Neural cell (in vitro differentiated cells): ENCODE results near the gene KREMEN2. TPM values are rescaled to one million over a fixed set of nuclear protein-coding genes. Genes with fewer than 3 reads are reported as not detected.

Experiments used
- H2AFZ ChIP-seq: fragments of 200-600, 300-800 bp; sonication (generic), shearing (Covaris generic); 2 replicates; pipeline ENCODE4 v1.6.0; 2014; ENCODE audit warnings: low read depth, mild to moderate bottlenecking, antibody characterized with exemption, low read length, moderate library complexity
- H3F3A ChIP-seq: fragments of 200-600 bp; shearing (Covaris generic); 2 replicates; pipeline ENCODE4 v1.6.1; 2016; ENCODE audit warnings: mild to moderate bottlenecking, moderate library complexity, mixed read lengths, antibody characterized with exemption, low read length; ENCODE audit not compliant: insufficient read depth, poor library complexity, severe bottlenecking
- H3K27ac ChIP-seq: fragments of 200-600, 300-800 bp; sonication (generic), shearing (Covaris generic); 2 replicates; pipeline ENCODE4 v1.5.1; 2014; ENCODE audit warnings: mild to moderate bottlenecking, low read length, moderate library complexity
- H3K27me3 ChIP-seq: fragments of 300-800, 200-600 bp; sonication (generic), shearing (Covaris generic); 2 replicates; pipeline ENCODE4 v1.6.0; 2014; ENCODE audit warnings: mild to moderate bottlenecking, low read depth, low read length, moderate library complexity; ENCODE audit not compliant: insufficient read depth
- H3K36me3 ChIP-seq: fragments of 300-800, 200-600 bp; sonication (generic), shearing (Covaris generic); 2 replicates; pipeline ENCODE4 v1.5.1; 2014; ENCODE audit warnings: mild to moderate bottlenecking, antibody characterized with exemption, low read length, moderate library complexity; ENCODE audit not compliant: insufficient read depth
- H3K4me2 ChIP-seq: fragments of 300-800, 200-600 bp; sonication (generic), shearing (Covaris generic); 2 replicates; pipeline ENCODE4 v1.6.0; 2014; ENCODE audit warnings: mild to moderate bottlenecking, low read length
- H3K4me3 ChIP-seq: fragments of 300-800, 200-600 bp; sonication (generic), shearing (Covaris generic); 2 replicates; pipeline ENCODE4 v1.5.1; 2014; ENCODE audit warnings: mild to moderate bottlenecking, low read length, moderate library complexity
- H3K79me2 ChIP-seq: fragments of 200-600 bp; shearing (Covaris generic); replicated peaks from 2 replicates; pipeline ENCODE4 v1.6.0; 2014; ENCODE audit warnings: mild to moderate bottlenecking, low read length, moderate library complexity; ENCODE audit not compliant: insufficient read depth
- H3K9ac ChIP-seq: fragments of 300-800, 200-600 bp; sonication (generic), shearing (Covaris generic); 2 replicates; pipeline ENCODE4 v1.6.1; 2016; ENCODE audit warnings: mild to moderate bottlenecking, low read length, mixed read lengths
- H3K9me2 ChIP-seq: fragments of 200-600 bp; shearing (Covaris generic); 2 replicates; pipeline ENCODE4 v1.6.1; 2016; ENCODE audit warnings: mild to moderate bottlenecking, low read length, mixed read lengths; ENCODE audit not compliant: insufficient read depth
- H3K9me3 ChIP-seq: fragments of 200-600, 300-800 bp; sonication (generic), shearing (Covaris generic); 2 replicates; pipeline ENCODE4 v1.6.1; 2016; ENCODE audit warnings: mild to moderate bottlenecking, mixed run types, low read length, moderate library complexity, mixed read lengths
- H4K20me1 ChIP-seq: fragments of 200-600 bp; shearing (Covaris generic); 2 replicates; pipeline ENCODE4 v1.6.1; 2016; ENCODE audit warnings: mild to moderate bottlenecking, mixed run types; ENCODE audit not compliant: insufficient read depth
- EP300 ChIP-seq: fragments of 450-650 bp; conservative IDR thresholded peaks from 2 replicates; pipeline ENCODE4 v1.6.1; 2014; ENCODE audit warnings: antibody characterized with exemption, mild to moderate bottlenecking, moderate library complexity; ENCODE audit not compliant: poor library complexity, severe bottlenecking
- EZH2 ChIP-seq: fragments of 200-600, 300-800 bp; shearing (Covaris generic), sonication (generic); IDR thresholded peaks from 2 replicates; pipeline ENCODE4 v1.6.1; 2014; ENCODE audit warnings: antibody characterized with exemption, low read length, borderline replicate concordance, mild to moderate bottlenecking; ENCODE audit not compliant: insufficient read depth, poor library complexity, severe bottlenecking
- MXI1 ChIP-seq: fragments of 450-650 bp; conservative IDR thresholded peaks from 2 replicates; pipeline ENCODE4 v1.6.1; 2014; ENCODE audit warnings: antibody characterized with exemption, mild to moderate bottlenecking; ENCODE audit not compliant: poor library complexity, severe bottlenecking
- POLR2AphosphoS5 ChIP-seq: IDR thresholded peaks from 2 replicates; pipeline ENCODE4 v1.6.1; 2012
- RAD21 ChIP-seq: fragments of 450-650 bp; conservative IDR thresholded peaks from 2 replicates; pipeline ENCODE4 v1.6.1; 2014; ENCODE audit warnings: antibody characterized with exemption, mild to moderate bottlenecking, moderate library complexity
- SMC3 ChIP-seq: fragments of 450-650 bp; conservative IDR thresholded peaks from 2 replicates; pipeline ENCODE4 v1.6.1; 2014; ENCODE audit warnings: antibody characterized with exemption, mild to moderate bottlenecking, moderate library complexity; ENCODE audit not compliant: poor library complexity
- TAF1 ChIP-seq: IDR thresholded peaks from 2 replicates; pipeline ENCODE4 v1.6.1; 2012; ENCODE audit warnings: low read depth
- polyA plus RNA-seq: library from polyadenylated mRNA; depleted of rRNA; stranded (reverse); fragments of >200 nt; gene quantifications from 2 replicates; pipeline ENCODE4 v1.2.3, GENCODE V29; 2014
- TF ChIP-seq, protein P1 (sequence below): IDR thresholded peaks from 2 replicates; pipeline ENCODE4 v1.6.1; 2012; ENCODE audit warnings: borderline replicate concordance
- TF ChIP-seq, protein P2 (sequence below): fragments of 450-650 bp; IDR thresholded peaks from 2 replicates; pipeline ENCODE4 v1.5.1; 2014; ENCODE audit warnings: antibody characterized with exemption, mild to moderate bottlenecking, moderate library complexity; ENCODE audit not compliant: poor library complexity, severe bottlenecking

KREMEN2 gene
- polyA plus RNA-seq, 1 donor from 2014 or later = 0.71 TPM

DNA sequence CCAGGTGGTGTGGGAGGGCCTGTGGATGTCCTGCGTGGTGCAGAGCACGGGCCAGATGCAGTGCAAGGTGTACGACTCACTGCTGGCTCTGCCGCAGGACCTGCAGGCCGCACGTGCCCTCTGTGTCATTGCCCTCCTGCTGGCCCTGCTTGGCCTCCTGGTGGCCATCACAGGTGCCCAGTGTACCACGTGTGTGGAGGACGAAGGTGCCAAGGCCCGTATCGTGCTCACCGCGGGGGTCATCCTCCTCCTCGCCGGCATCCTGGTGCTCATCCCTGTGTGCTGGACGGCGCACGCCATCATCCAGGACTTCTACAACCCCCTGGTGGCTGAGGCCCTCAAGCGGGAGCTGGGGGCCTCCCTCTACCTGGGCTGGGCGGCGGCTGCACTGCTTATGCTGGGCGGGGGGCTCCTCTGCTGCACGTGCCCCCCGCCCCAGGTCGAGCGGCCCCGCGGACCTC lies 49.4 kb downstream of the KREMEN2 start (continued):
- TF ChIP-seq MXI1 = no peak
- TF ChIP-seq EZH2 = no peak

DNA sequence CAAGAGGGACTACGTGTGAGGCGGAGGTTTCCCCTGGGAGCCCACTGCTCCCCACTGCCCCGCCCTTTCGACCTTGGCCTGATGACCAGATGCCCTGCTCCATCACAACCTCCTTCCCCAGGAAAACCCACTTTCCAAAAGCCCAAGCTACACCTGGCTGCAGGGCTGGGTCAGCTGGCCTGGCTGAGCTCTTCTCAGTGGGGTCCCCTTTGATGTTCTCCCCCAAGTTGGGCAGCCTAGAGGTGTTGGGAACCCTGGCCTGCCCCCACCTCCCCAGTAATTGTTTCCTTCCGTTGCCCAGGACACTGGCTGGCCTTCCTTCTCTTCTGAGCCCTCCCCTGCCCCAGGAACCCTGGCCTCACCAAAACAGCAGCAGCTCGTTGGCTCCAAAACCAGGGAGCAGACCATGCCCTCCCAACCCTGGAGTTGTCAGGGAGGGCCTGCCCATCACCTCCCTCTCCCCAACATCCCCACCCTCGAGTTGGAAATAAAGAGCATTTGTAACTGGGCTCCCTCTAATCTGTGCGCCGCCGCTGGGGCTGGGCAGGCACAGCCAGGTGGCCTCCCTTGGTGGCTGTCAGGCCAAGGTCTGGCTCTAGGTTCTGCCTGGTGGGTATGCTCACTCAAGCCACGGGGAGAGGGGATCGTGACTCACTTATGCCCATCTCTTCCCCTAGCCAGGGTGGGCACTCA lies 50.1 kb downstream of the KREMEN2 start:
- peaks cover 48% of the 10 kb centered on the region for H3K27me3 ChIP-seq

DNA sequence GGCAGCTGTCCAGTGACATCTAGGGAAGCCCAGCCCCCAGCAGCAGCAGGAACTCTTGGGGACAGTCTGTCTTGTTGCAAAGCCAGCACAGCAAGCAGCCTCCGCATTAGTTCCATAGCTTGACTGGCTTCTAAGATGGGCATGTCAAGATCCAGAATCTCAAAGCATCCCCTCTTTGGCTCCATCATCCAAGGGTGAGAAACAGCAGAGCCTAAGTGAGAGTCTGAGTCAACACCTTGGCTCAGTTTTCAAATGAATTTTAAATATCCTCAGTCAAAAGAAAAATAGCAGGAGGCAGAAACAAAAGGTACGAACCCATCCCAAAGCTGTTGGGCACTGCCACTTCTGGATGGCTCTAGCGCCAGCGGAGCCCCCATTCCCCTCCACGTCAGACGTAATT lies 50.9 kb downstream of the KREMEN2 start:
- H3K9ac ChIP-seq = no peak overlapping the region
- H2AFZ ChIP-seq = no peak overlapping the region
- no peak overlapping the region for H3K4me2 ChIP-seq
- no peaks in the 10 kb centered on the region for H3K9me2 ChIP-seq
- no peaks in the 10 kb centered on the region for H3F3A ChIP-seq
- no peaks in the 10 kb centered on the region for H3K79me2 ChIP-seq
- H4K20me1 ChIP-seq = no peaks in the 10 kb centered on the region
- no peaks in the 10 kb centered on the region for H3K9me3 ChIP-seq
- no peak overlapping the region for H3K4me3 ChIP-seq
- H3K36me3 ChIP-seq = no peaks in the 10 kb centered on the region
- H3K27ac ChIP-seq = no peak overlapping the region
- H3K27me3 ChIP-seq = peaks cover 44% of the 10 kb centered on the region
- TF ChIP-seq RAD21 = no peak
- no peak for TF ChIP-seq SMC3
- TF ChIP-seq MXI1 = no peak
- no peak for TF ChIP-seq POLR2AphosphoS5
- no peak for TF ChIP-seq EZH2
- TF ChIP-seq, protein P1, sequence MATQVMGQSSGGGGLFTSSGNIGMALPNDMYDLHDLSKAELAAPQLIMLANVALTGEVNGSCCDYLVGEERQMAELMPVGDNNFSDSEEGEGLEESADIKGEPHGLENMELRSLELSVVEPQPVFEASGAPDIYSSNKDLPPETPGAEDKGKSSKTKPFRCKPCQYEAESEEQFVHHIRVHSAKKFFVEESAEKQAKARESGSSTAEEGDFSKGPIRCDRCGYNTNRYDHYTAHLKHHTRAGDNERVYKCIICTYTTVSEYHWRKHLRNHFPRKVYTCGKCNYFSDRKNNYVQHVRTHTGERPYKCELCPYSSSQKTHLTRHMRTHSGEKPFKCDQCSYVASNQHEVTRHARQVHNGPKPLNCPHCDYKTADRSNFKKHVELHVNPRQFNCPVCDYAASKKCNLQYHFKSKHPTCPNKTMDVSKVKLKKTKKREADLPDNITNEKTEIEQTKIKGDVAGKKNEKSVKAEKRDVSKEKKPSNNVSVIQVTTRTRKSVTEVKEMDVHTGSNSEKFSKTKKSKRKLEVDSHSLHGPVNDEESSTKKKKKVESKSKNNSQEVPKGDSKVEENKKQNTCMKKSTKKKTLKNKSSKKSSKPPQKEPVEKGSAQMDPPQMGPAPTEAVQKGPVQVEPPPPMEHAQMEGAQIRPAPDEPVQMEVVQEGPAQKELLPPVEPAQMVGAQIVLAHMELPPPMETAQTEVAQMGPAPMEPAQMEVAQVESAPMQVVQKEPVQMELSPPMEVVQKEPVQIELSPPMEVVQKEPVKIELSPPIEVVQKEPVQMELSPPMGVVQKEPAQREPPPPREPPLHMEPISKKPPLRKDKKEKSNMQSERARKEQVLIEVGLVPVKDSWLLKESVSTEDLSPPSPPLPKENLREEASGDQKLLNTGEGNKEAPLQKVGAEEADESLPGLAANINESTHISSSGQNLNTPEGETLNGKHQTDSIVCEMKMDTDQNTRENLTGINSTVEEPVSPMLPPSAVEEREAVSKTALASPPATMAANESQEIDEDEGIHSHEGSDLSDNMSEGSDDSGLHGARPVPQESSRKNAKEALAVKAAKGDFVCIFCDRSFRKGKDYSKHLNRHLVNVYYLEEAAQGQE = no peak
- TF ChIP-seq EP300 = no peak

More for the DNA sequence above, 50.1 kb downstream of the KREMEN2 start:
- Histone ChIP-seq H3K79me2 (no peaks in the 10 kb centered on the region), H3K9me2 (no peaks in the 10 kb centered on the region), H3F3A (no peaks in the 10 kb centered on the region), H4K20me1 (no peaks in the 10 kb centered on the region), H3K4me3 (no peak overlapping the region), H3K9me3 (no peaks in the 10 kb centered on the region), H2AFZ (no peak overlapping the region), H3K9ac (no peak overlapping the region), H3K36me3 (no peaks in the 10 kb centered on the region), H3K27ac (no peak overlapping the region), H3K4me2 (no peak overlapping the region)
- TF ChIP-seq, protein P2, sequence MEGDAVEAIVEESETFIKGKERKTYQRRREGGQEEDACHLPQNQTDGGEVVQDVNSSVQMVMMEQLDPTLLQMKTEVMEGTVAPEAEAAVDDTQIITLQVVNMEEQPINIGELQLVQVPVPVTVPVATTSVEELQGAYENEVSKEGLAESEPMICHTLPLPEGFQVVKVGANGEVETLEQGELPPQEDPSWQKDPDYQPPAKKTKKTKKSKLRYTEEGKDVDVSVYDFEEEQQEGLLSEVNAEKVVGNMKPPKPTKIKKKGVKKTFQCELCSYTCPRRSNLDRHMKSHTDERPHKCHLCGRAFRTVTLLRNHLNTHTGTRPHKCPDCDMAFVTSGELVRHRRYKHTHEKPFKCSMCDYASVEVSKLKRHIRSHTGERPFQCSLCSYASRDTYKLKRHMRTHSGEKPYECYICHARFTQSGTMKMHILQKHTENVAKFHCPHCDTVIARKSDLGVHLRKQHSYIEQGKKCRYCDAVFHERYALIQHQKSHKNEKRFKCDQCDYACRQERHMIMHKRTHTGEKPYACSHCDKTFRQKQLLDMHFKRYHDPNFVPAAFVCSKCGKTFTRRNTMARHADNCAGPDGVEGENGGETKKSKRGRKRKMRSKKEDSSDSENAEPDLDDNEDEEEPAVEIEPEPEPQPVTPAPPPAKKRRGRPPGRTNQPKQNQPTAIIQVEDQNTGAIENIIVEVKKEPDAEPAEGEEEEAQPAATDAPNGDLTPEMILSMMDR = no peak
- TF ChIP-seq, protein P1 = no peak
- TF ChIP-seq SMC3 (no peak), RAD21 (no peak), EP300 (no peak), EZH2 (no peak), MXI1 (no peak), POLR2AphosphoS5 (no peak), TAF1 (no peak)
